ENCODE data around the gene CPPED1. TPM values are rescaled to one million over a fixed set of nuclear protein-coding genes. Genes with fewer than 3 reads are reported as not detected.

CPPED1 gene
- polyA plus RNA-seq, 3 donors: 100 to 292 (median 259) TPM

DNA sequence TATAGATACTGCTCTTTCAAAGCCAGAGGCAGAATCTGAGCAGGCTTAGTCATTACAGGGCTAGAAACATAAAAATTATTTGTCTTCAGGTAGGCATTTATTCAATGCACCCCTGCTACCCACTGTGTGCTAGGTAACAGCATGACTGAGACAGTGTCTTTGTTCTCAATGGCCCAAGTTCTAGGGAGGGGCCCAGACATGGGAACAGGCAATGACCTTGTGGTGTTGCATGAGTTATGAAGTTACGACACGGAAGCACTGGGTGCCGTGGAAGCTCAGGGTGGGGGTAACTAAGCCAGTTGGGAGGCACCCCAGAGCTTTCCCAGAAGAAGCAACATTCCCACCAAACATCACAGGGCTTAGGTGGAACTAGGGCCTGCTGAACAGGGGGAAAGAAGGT, 87.0 kb downstream of the CPPED1 start:
- no peaks in the 10 kb centered on the region for H3K27me3 Mint-ChIP-seq (ENCODE audit: low read depth in 3 of 3)
- Histone ChIP-seq H3K27me3 (ENCODE audit: control insufficient read depth in 2 of 2, insufficient read depth in 2 of 2, low read length in 2 of 2) (no peaks in the 10 kb centered on the region), H3K4me2 (replicated peaks; ENCODE audit: extremely low read depth, low read length, poor library complexity, severe bottlenecking) (no peak overlapping the region), H3K79me2 (ENCODE audit: insufficient read depth, low read length) (peaks cover 28% of the 10 kb centered on the region), H3K9ac (ENCODE audit: insufficient read depth, low read length, poor library complexity, severe bottlenecking) (no peak overlapping the region), H3K4me3 (replicated peaks in 1 of 3; ENCODE audit: low read depth in 2 of 3, low read length in 3 of 3) (no peak overlapping the region), H4K20me1 (ENCODE audit: insufficient read depth, low read length) (peaks cover 100% of the 10 kb centered on the region), H3K4me1 (ENCODE audit: control insufficient read depth in 1 of 2, insufficient read depth in 2 of 2, low read length in 2 of 2) (peaks cover 17 to 25% of the 10 kb centered on the region in 2 donors), H3K9me3 (replicated peaks in 1 of 2; ENCODE audit: control insufficient read depth in 1 of 2, insufficient read depth in 1 of 2, low read length in 2 of 2) (no peaks in the 10 kb centered on the region), H3K36me3 (replicated peaks in 1 of 2; ENCODE audit: control insufficient read depth in 1 of 2, insufficient read depth in 2 of 2, low read length in 2 of 2) (peaks cover 26 to 66% of the 10 kb centered on the region in 2 donors), H2AFZ (ENCODE audit: insufficient read depth, low read depth, low read length, poor library complexity, severe bottlenecking) (no peak overlapping the region), H3K27ac (ENCODE audit: low read depth in 1 of 2, low read length in 2 of 2) (peak overlapping the region in 1 of 2 donors; percentile 6)
- intact Hi-C loops (cut with micrococcal nuclease): no loop called here
- peak overlapping the region in 5 of 7 donors; percentile 33 to 79 (median 46) for H3K27ac Mint-ChIP-seq
- H3K4me1 Mint-ChIP-seq: peaks cover 19% of the 10 kb centered on the region
- H3K4me3 Mint-ChIP-seq: no peak overlapping the region
- H3K9me3 Mint-ChIP-seq: peaks cover 0 to 9% (median 5%) of the 10 kb centered on the region in 7 donors
- no peak for TF ChIP-seq CTCF (IDR thresholded peaks at IDR 0.05)
- no CpG with 5 or more reads among the region's 3 CpGs for WGBS (ENCODE audit: insufficient coverage)
- DNase-seq: no peak
- H3K36me3 Mint-ChIP-seq: peaks cover 18 to 72% of the 10 kb centered on the region in 2 donors

DNA sequence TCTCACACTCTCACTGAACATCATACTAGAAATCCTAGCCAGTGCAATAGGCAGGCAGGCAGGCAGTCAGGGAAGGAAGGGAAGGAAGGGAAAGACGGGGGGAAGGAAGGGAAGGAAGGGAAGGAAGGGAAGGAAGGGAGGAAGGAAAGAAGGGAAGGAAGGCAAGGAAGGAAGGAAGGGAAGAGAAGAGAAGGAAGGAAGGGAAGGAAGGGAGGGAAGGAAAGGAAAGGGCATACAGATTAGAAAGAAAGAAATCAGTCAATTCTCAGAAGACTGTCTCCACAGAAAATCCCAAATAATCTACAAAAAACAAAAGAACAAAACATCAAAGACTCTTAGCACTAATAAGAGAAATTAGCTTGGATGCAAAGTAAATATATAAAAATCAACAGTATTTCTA, 93.9 kb downstream of the CPPED1 start:
- Mint-ChIP-seq H3K9me3 (peaks cover 0 to 2% (median 0%) of the 10 kb centered on the region in 7 donors), H3K27ac (peak overlapping the region in 3 of 7 donors; percentile 21 to 69 (median 51)), H3K4me1 (peaks cover 19% of the 10 kb centered on the region), H3K27me3 (ENCODE audit: low read depth in 3 of 3) (peaks cover 0 to 1% (median 0%) of the 10 kb centered on the region in 3 donors), H3K36me3 (peaks cover 19 to 67% of the 10 kb centered on the region in 2 donors), H3K4me3 (no peak overlapping the region)
- no peak overlapping the region for H2AFZ ChIP-seq (ENCODE audit: insufficient read depth, low read depth, low read length, poor library complexity, severe bottlenecking)
- TF ChIP-seq CTCF (IDR thresholded peaks at IDR 0.05): no peak
- no peak for DNase-seq
- H3K4me1 ChIP-seq (ENCODE audit: control insufficient read depth in 1 of 2, insufficient read depth in 2 of 2, low read length in 2 of 2): peaks cover 17 to 19% of the 10 kb centered on the region in 2 donors
- H3K27ac ChIP-seq (ENCODE audit: low read depth in 1 of 2, low read length in 2 of 2): peak overlapping the region in 1 of 2 donors; percentile 24
- H3K27me3 ChIP-seq (ENCODE audit: control insufficient read depth in 2 of 2, insufficient read depth in 2 of 2, low read length in 2 of 2): no peaks in the 10 kb centered on the region
- 44% methylated on average over 1 of the region's 1 CpG for WGBS (ENCODE audit: insufficient coverage)
- no peaks in the 10 kb centered on the region for H3K9me3 ChIP-seq (replicated peaks in 1 of 2; ENCODE audit: control insufficient read depth in 1 of 2, insufficient read depth in 1 of 2, low read length in 2 of 2)
- intact Hi-C loops (cut with micrococcal nuclease): no loop called here
- H3K4me2 ChIP-seq (replicated peaks; ENCODE audit: extremely low read depth, low read length, poor library complexity, severe bottlenecking): no peak overlapping the region
- no peak overlapping the region for H3K9ac ChIP-seq (ENCODE audit: insufficient read depth, low read length, poor library complexity, severe bottlenecking)
- H3K79me2 ChIP-seq (ENCODE audit: insufficient read depth, low read length): peaks cover 49% of the 10 kb centered on the region
- H3K36me3 ChIP-seq (replicated peaks in 1 of 2; ENCODE audit: control insufficient read depth in 1 of 2, insufficient read depth in 2 of 2, low read length in 2 of 2): peaks cover 22 to 57% of the 10 kb centered on the region in 2 donors
- peaks cover 100% of the 10 kb centered on the region for H4K20me1 ChIP-seq (ENCODE audit: insufficient read depth, low read length)
- H3K4me3 ChIP-seq (replicated peaks in 1 of 3; ENCODE audit: low read depth in 2 of 3, low read length in 3 of 3): no peak overlapping the region
